Neural cell (in vitro differentiated cells): Measurements from ENCODE around the gene PLIN1. TPM values are rescaled to one million over a fixed set of nuclear protein-coding genes. Genes with fewer than 3 reads are reported as not detected.

Experiments
- H2AFZ ChIP-seq: fragments of 200-600, 300-800 bp; sonication (generic), shearing (Covaris generic); 2 replicates; pipeline ENCODE4 v1.6.0; 2014; ENCODE audit warnings: low read depth, mild to moderate bottlenecking, antibody characterized with exemption, low read length, moderate library complexity
- H3F3A ChIP-seq: fragments of 200-600 bp; shearing (Covaris generic); 2 replicates; pipeline ENCODE4 v1.6.1; 2016; ENCODE audit warnings: mild to moderate bottlenecking, moderate library complexity, mixed read lengths, antibody characterized with exemption, low read length; ENCODE audit not compliant: insufficient read depth, poor library complexity, severe bottlenecking
- H3K27ac ChIP-seq: fragments of 200-600, 300-800 bp; sonication (generic), shearing (Covaris generic); 2 replicates; pipeline ENCODE4 v1.5.1; 2014; ENCODE audit warnings: mild to moderate bottlenecking, low read length, moderate library complexity
- H3K27me3 ChIP-seq: fragments of 300-800, 200-600 bp; sonication (generic), shearing (Covaris generic); 2 replicates; pipeline ENCODE4 v1.6.0; 2014; ENCODE audit warnings: mild to moderate bottlenecking, low read depth, low read length, moderate library complexity; ENCODE audit not compliant: insufficient read depth
- H3K36me3 ChIP-seq: fragments of 300-800, 200-600 bp; sonication (generic), shearing (Covaris generic); 2 replicates; pipeline ENCODE4 v1.5.1; 2014; ENCODE audit warnings: mild to moderate bottlenecking, antibody characterized with exemption, low read length, moderate library complexity; ENCODE audit not compliant: insufficient read depth
- H3K4me2 ChIP-seq: fragments of 300-800, 200-600 bp; sonication (generic), shearing (Covaris generic); 2 replicates; pipeline ENCODE4 v1.6.0; 2014; ENCODE audit warnings: mild to moderate bottlenecking, low read length
- H3K4me3 ChIP-seq: fragments of 300-800, 200-600 bp; sonication (generic), shearing (Covaris generic); 2 replicates; pipeline ENCODE4 v1.5.1; 2014; ENCODE audit warnings: mild to moderate bottlenecking, low read length, moderate library complexity
- H3K79me2 ChIP-seq: fragments of 200-600 bp; shearing (Covaris generic); replicated peaks from 2 replicates; pipeline ENCODE4 v1.6.0; 2014; ENCODE audit warnings: mild to moderate bottlenecking, low read length, moderate library complexity; ENCODE audit not compliant: insufficient read depth
- H3K9ac ChIP-seq: fragments of 300-800, 200-600 bp; sonication (generic), shearing (Covaris generic); 2 replicates; pipeline ENCODE4 v1.6.1; 2016; ENCODE audit warnings: mild to moderate bottlenecking, low read length, mixed read lengths
- H3K9me2 ChIP-seq: fragments of 200-600 bp; shearing (Covaris generic); 2 replicates; pipeline ENCODE4 v1.6.1; 2016; ENCODE audit warnings: mild to moderate bottlenecking, low read length, mixed read lengths; ENCODE audit not compliant: insufficient read depth
- H3K9me3 ChIP-seq: fragments of 200-600, 300-800 bp; sonication (generic), shearing (Covaris generic); 2 replicates; pipeline ENCODE4 v1.6.1; 2016; ENCODE audit warnings: mild to moderate bottlenecking, mixed run types, low read length, moderate library complexity, mixed read lengths
- H4K20me1 ChIP-seq: fragments of 200-600 bp; shearing (Covaris generic); 2 replicates; pipeline ENCODE4 v1.6.1; 2016; ENCODE audit warnings: mild to moderate bottlenecking, mixed run types; ENCODE audit not compliant: insufficient read depth
- CTCF ChIP-seq: fragments of 450-650 bp; IDR thresholded peaks from 2 replicates; pipeline ENCODE4 v1.5.1; 2014; ENCODE audit warnings: antibody characterized with exemption, mild to moderate bottlenecking, moderate library complexity; ENCODE audit not compliant: poor library complexity, severe bottlenecking
- EP300 ChIP-seq: fragments of 450-650 bp; conservative IDR thresholded peaks from 2 replicates; pipeline ENCODE4 v1.6.1; 2014; ENCODE audit warnings: antibody characterized with exemption, mild to moderate bottlenecking, moderate library complexity; ENCODE audit not compliant: poor library complexity, severe bottlenecking
- EZH2 ChIP-seq: fragments of 200-600, 300-800 bp; shearing (Covaris generic), sonication (generic); IDR thresholded peaks from 2 replicates; pipeline ENCODE4 v1.6.1; 2014; ENCODE audit warnings: antibody characterized with exemption, low read length, borderline replicate concordance, mild to moderate bottlenecking; ENCODE audit not compliant: insufficient read depth, poor library complexity, severe bottlenecking
- MXI1 ChIP-seq: fragments of 450-650 bp; conservative IDR thresholded peaks from 2 replicates; pipeline ENCODE4 v1.6.1; 2014; ENCODE audit warnings: antibody characterized with exemption, mild to moderate bottlenecking; ENCODE audit not compliant: poor library complexity, severe bottlenecking
- POLR2AphosphoS5 ChIP-seq: IDR thresholded peaks from 2 replicates; pipeline ENCODE4 v1.6.1; 2012
- RAD21 ChIP-seq: fragments of 450-650 bp; conservative IDR thresholded peaks from 2 replicates; pipeline ENCODE4 v1.6.1; 2014; ENCODE audit warnings: antibody characterized with exemption, mild to moderate bottlenecking, moderate library complexity
- REST ChIP-seq: IDR thresholded peaks from 2 replicates; pipeline ENCODE4 v1.6.1; 2012; ENCODE audit warnings: borderline replicate concordance
- SMC3 ChIP-seq: fragments of 450-650 bp; conservative IDR thresholded peaks from 2 replicates; pipeline ENCODE4 v1.6.1; 2014; ENCODE audit warnings: antibody characterized with exemption, mild to moderate bottlenecking, moderate library complexity; ENCODE audit not compliant: poor library complexity
- TAF1 ChIP-seq: IDR thresholded peaks from 2 replicates; pipeline ENCODE4 v1.6.1; 2012; ENCODE audit warnings: low read depth
- polyA minus RNA-seq: library from RNA; depleted of rRNA, polyadenylated mRNA; stranded (reverse); fragments of >200 nt; gene quantifications from 2 replicates; pipeline ENCODE4 v1.2.3, GENCODE V29; 2014
- polyA plus RNA-seq: library from polyadenylated mRNA; depleted of rRNA; stranded (reverse); fragments of >200 nt; gene quantifications from 2 replicates; pipeline ENCODE4 v1.2.3, GENCODE V29; 2014

PLIN1 gene
- polyA plus RNA-seq (0.08 TPM in 1 of 2 replicates, not detected in the other), polyA minus RNA-seq (not detected in 2 replicates)

GRCh38 chr15:89679212-89679611 lies at the start of gene PLIN1:
PLIN1 (minus strand) TSS chr15:89679367; CDS start chr15:89677489, 1,878 bp downstream.
- Histone ChIP-seq H3K79me2 (no peaks in the 10 kb centered on the region), H3K9me2 (no peaks in the 10 kb centered on the region), H3K36me3 (no peaks in the 10 kb centered on the region), H3K4me3 (no peak within 1 kb of the TSS), H3K27me3 (no peaks in the 10 kb centered on the region), H3K4me2 (no peak within 1 kb of the TSS), H3K27ac (no peak within 1 kb of the TSS), H2AFZ (no peak within 1 kb of the TSS), H4K20me1 (no peaks in the 10 kb centered on the region), H3F3A (no peaks in the 10 kb centered on the region), H3K9me3 (no peaks in the 10 kb centered on the region), H3K9ac (no peak within 1 kb of the TSS)
- TF ChIP-seq SMC3 (no peak), REST (no peak), EP300 (no peak), TAF1 (no peak), MXI1 (no peak), RAD21 (no peak), CTCF (no peak), POLR2AphosphoS5 (no peak), EZH2 (no peak)

GRCh38 chr15:89728254-89728653 lies 49.1 kb upstream of the PLIN1 start:
- Histone ChIP-seq H3K27ac (no peak overlapping the region), H3K9me3 (no peaks in the 10 kb centered on the region), H3F3A (no peaks in the 10 kb centered on the region), H4K20me1 (no peaks in the 10 kb centered on the region), H3K4me2 (no peak overlapping the region), H3K4me3 (no peak overlapping the region), H3K36me3 (no peaks in the 10 kb centered on the region), H2AFZ (no peak overlapping the region), H3K79me2 (no peaks in the 10 kb centered on the region), H3K9me2 (no peaks in the 10 kb centered on the region), H3K27me3 (no peaks in the 10 kb centered on the region), H3K9ac (no peak overlapping the region)
- TF ChIP-seq POLR2AphosphoS5: no peak

GRCh38 chr15:89725064-89725463 lies 45.9 kb upstream of the PLIN1 start:
- Histone ChIP-seq H3K27ac (no peak overlapping the region), H3K4me2 (no peak overlapping the region), H3K27me3 (no peaks in the 10 kb centered on the region), H3K36me3 (no peaks in the 10 kb centered on the region), H3K79me2 (no peaks in the 10 kb centered on the region), H3F3A (no peaks in the 10 kb centered on the region), H3K9ac (no peak overlapping the region), H4K20me1 (no peaks in the 10 kb centered on the region), H3K9me2 (no peaks in the 10 kb centered on the region), H3K4me3 (no peak overlapping the region), H3K9me3 (no peaks in the 10 kb centered on the region), H2AFZ (no peak overlapping the region)
- TF ChIP-seq MXI1 (no peak), TAF1 (no peak), SMC3 (no peak), REST (no peak), CTCF (no peak)
